Esophagus squamous epithelium (tissue), 5 donors: ENCODE data around the gene TMCC2. TPM values are rescaled to one million over a fixed set of nuclear protein-coding genes. Genes with fewer than 3 reads are reported as not detected.

ENCODE experiments used
- DNase-seq: peaks from one replicate; lab custom pipeline; 2025; lab: John Stamatoyannopoulos, UW
- H3K27ac ChIP-seq, 4 donors: fragments of 200-600 bp; sonication (generic); one replicate each; pipeline ENCODE4 v1.5.1; 2016 to 2019; ENCODE audit warnings: mild to moderate bottlenecking in 1 of 4
- H3K27me3 ChIP-seq, 4 donors: fragments of 200-600 bp; sonication (generic); 1 replicate in 3 of 4; 2 replicates in 1 of 4; pipeline versions ENCODE4 v1.5.1 to v1.6.0; 2017 to 2021; ENCODE audit warnings: antibody characterized with exemption in 1 of 4
- H3K36me3 ChIP-seq, 3 donors: fragments of 200-600 bp; sonication (generic); one replicate each; pipeline ENCODE4 v1.5.1; 2016 to 2019
- H3K4me1 ChIP-seq, 3 donors: fragments of 200-600 bp; sonication (generic); one replicate each; pipeline ENCODE4 v1.5.1; 2017 to 2019
- H3K4me3 ChIP-seq, 4 donors: fragments of 200-600 bp; sonication (generic); 1 replicate in 3 of 4; 2 replicates in 1 of 4; pipeline ENCODE4 v1.5.1; 2016 to 2019; ENCODE audit warnings: mild to moderate bottlenecking in 2 of 4, moderate library complexity in 1 of 4
- H3K9me3 ChIP-seq, 3 donors: fragments of 200-600 bp; sonication (generic); one replicate each; pipeline ENCODE4 v1.5.1; 2016 to 2019
- CTCF ChIP-seq, 6 experiments: fragments of 450-650 bp in 4 of 6; fragments of 200-600 bp in 2 of 6; sonication (generic) in 2 of 6; IDR thresholded peaks; one replicate each; pipeline ENCODE4 v1.5.1; 2016 to 2019; ENCODE audit warnings: antibody characterized with exemption in 6 of 6, mild to moderate bottlenecking in 4 of 6, moderate library complexity in 4 of 6
- POLR2A ChIP-seq, 4 donors: fragments of 450-650 bp; IDR thresholded peaks; one replicate each; pipeline ENCODE4 v1.6.1; 2017; ENCODE audit warnings: antibody characterized with exemption in 4 of 4, mild to moderate bottlenecking in 4 of 4, moderate library complexity in 3 of 4
- WGBS, 2 donors: methylation state at CpG; one replicate each; pipeline ENCODE4 v1.1.5; 2018; 5-methylcytosine and 5-hydroxymethylcytosine counted together
- intact Hi-C: fragments of 100-400 bp; cut with DNase I; formaldehyde crosslinking; loops from one replicate; pipeline ENCODE4 v1.15.0; 2022
- total RNA-seq, 4 donors: library from RNA; depleted of rRNA; stranded (reverse); fragments of >200 nt; gene quantifications; one replicate each; pipeline ENCODE4 v1.1.0, GENCODE V29; 2016
- donor health status: DM: yes; HTN: yes; CAD: no.

Gene TMCC2
- total RNA-seq, 4 donors from 2014 or later, result 0.76 to 1.9 (median 0.91) TPM

- Histone ChIP-seq H3K4me3 (no peak overlapping the region), H3K27ac (no peak overlapping the region), H3K9me3 (no peaks in the 10 kb centered on the region), H3K36me3 (peaks cover 43 to 85% (median 46%) of the 10 kb centered on the region in 3 donors), H3K4me1 (peaks cover 5 to 28% (median 11%) of the 10 kb centered on the region in 3 donors), H3K27me3 (no peaks in the 10 kb centered on the region)
- no peak for TF ChIP-seq CTCF (IDR thresholded peaks at IDR 0.05)
- TF ChIP-seq POLR2A (IDR thresholded peaks at IDR 0.05), result no peak
- 75 to 88% methylated on average over 1 of the region's 1 CpG for WGBS, 2 donors
- intact Hi-C loops, result no loop called here
- DNase-seq, result no peak
These were observed 76.9 kb downstream of the TMCC2 start for GRCh38 chr1:205304695-205305070.

DNA sequence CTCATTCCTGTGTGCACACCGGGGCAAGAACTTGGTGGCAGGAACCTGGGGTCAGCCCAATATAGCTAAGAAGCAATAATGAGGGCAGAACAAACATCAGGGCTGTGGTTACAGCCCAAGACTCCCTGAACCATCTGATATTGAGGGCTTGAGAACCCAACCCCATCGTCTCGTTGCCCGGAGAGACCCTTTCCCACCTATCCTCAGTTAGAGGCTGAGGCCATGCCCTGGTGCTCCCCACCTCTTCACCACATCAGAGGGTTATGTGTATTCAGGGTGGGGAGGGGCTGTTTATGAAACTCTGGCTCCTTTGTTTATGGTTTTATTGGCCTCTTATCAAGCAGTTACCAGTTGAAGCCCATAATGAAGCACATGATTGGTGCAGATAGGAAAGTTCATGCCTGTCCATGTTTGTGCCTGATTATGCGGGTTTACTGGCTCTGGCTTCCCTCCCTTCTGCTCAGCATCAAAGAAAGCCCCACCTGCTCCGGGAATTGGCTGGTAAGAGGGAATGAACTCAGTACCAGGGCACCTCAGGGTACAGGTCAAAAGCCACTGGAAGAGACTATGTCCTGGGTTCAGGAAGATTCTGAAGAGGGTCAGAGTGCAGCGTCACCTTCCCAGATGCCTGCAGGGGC, 79.3 kb downstream of the TMCC2 start:
- peaks cover 43 to 100% (median 58%) of the 10 kb centered on the region in 3 donors for H3K36me3 ChIP-seq
- 90 to 100% methylated on average over 1 to 5 of the region's 7 CpGs for WGBS, 2 donors

GRCh38 chr1:205309741-205310140, 82.0 kb downstream of the TMCC2 start:
- Histone ChIP-seq H3K4me3 (no peak overlapping the region), H3K4me1 (peaks cover 15 to 63% (median 19%) of the 10 kb centered on the region in 3 donors), H3K27ac (peak overlapping the region in 3 of 4 donors; percentile 61 to 73 (median 69)), H3K27me3 (no peaks in the 10 kb centered on the region), H3K36me3 (peaks cover 22 to 77% (median 44%) of the 10 kb centered on the region in 3 donors), H3K9me3 (no peaks in the 10 kb centered on the region)
- TF ChIP-seq POLR2A (IDR thresholded peaks at IDR 0.05) (no peak), CTCF (IDR thresholded peaks at IDR 0.05) (no peak)
- intact Hi-C loops, result no loop called here
- no peak for DNase-seq
- no CpG with 5 or more reads among the region's 1 CpG for WGBS, 2 donors

More for the DNA sequence above, 79.3 kb downstream of the TMCC2 start:
- TF ChIP-seq CTCF (IDR thresholded peaks at IDR 0.05), result no peak
- no peak for TF ChIP-seq POLR2A (IDR thresholded peaks at IDR 0.05)
- no peak for DNase-seq
- H3K4me1 ChIP-seq, result peaks cover 0 to 39% (median 6%) of the 10 kb centered on the region in 3 donors
- no peak overlapping the region for H3K27ac ChIP-seq
- intact Hi-C loops, result no loop called here
- H3K4me3 ChIP-seq, result no peak overlapping the region
- no peaks in the 10 kb centered on the region for H3K9me3 ChIP-seq
- H3K27me3 ChIP-seq, result no peaks in the 10 kb centered on the region

DNA sequence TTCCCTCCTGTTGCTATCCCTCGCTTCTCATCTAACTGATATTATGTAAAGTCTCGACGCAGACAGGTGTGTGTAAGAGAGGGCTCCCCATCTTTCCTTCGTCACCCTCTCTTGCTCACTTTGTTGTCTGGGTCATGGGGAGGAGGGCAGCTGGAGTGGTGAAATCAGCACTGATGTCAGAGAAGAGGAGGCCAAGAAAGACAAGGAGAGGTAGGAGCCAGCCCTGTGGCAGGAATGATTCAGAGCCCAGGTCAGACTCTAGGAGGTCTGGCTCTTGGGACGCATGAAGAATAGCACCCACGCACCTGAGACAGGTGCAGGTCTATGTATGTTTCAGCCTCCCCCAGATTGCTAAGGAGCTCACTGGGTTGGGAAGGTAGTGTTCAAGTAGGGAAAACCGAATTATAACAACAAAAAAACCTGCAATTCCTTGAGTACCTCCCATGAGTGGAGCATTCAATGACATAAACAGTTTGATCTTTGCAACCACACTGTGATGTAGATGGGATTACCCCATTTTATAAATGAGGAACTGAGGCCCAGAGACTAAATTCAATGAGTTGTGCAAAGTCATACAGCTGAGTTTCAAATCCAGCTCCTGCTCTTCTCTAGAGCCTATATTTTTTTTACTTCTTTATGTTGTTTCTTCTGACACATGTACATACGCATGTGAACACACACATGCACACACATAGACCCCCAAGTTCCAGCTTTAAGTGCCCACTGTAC, 83.4 kb downstream of the TMCC2 start:
- Histone ChIP-seq H3K9me3 (no peaks in the 10 kb centered on the region), H3K27me3 (no peaks in the 10 kb centered on the region), H3K4me3 (no peak overlapping the region), H3K36me3 (peaks cover 16 to 63% (median 34%) of the 10 kb centered on the region in 3 donors), H3K4me1 (peaks cover 15 to 77% (median 27%) of the 10 kb centered on the region in 3 donors), H3K27ac (peak overlapping the region; percentile 30 to 73 (median 65))
- intact Hi-C loops, result no loop called here
- WGBS, 2 donors, result 75 to 80% methylated on average over 8 of the region's 8 CpGs
- no peak for TF ChIP-seq POLR2A (IDR thresholded peaks at IDR 0.05)
- no peak for TF ChIP-seq CTCF (IDR thresholded peaks at IDR 0.05)
- DNase-seq, result no peak
